Subcutaneous abdominal adipose tissue (tissue), 5 donors: ENCODE results near the gene BIRC3.
A peak's percentile ranks its signal among the peaks of the same experiment; 100 is the strongest.

ENCODE experiments used
- H3K27ac ChIP-seq: one replicate; pipeline ENCODE4 v1.7.0; 2013; ENCODE audit warnings: low read depth, mild to moderate bottlenecking, inconsistent platforms, low read length, moderate library complexity
- H3K27me3 ChIP-seq, 5 donors: one replicate each; pipeline ENCODE4 v1.7.0; 2013; ENCODE audit warnings: low read length in 5 of 5, inconsistent platforms in 1 of 5; ENCODE audit not compliant: control insufficient read depth in 5 of 5, insufficient read depth in 4 of 5
- H3K36me3 ChIP-seq, 5 donors: one replicate each; pipeline ENCODE4 v1.7.0; 2013; ENCODE audit warnings: low read length in 5 of 5; ENCODE audit not compliant: control insufficient read depth in 5 of 5, insufficient read depth in 5 of 5
- H3K4me1 ChIP-seq, 5 donors: one replicate each; pipeline ENCODE4 v1.7.0; 2013; ENCODE audit warnings: low read length in 5 of 5, mild to moderate bottlenecking in 3 of 5, moderate library complexity in 1 of 5; ENCODE audit not compliant: control insufficient read depth in 5 of 5, insufficient read depth in 5 of 5
- H3K4me3 ChIP-seq, 5 donors: one replicate each; pipeline ENCODE4 v1.7.0; 2013; ENCODE audit warnings: low read length in 5 of 5, low read depth in 1 of 5
- H3K9ac ChIP-seq, 5 donors: one replicate each; pipeline ENCODE4 v1.7.0; 2013; ENCODE audit warnings: low read length in 5 of 5, mild to moderate bottlenecking in 4 of 5, moderate library complexity in 3 of 5
- H3K9me3 ChIP-seq, 5 donors: one replicate each; pipeline ENCODE4 v1.7.0; 2013; ENCODE audit warnings: low read length in 5 of 5; ENCODE audit not compliant: control insufficient read depth in 5 of 5
- donor health status: healthy.
- donor health status: healthy.
- donor health status: healthy.
- donor health status: healthy.
- donor health status: healthy.

BIRC3 gene

DNA sequence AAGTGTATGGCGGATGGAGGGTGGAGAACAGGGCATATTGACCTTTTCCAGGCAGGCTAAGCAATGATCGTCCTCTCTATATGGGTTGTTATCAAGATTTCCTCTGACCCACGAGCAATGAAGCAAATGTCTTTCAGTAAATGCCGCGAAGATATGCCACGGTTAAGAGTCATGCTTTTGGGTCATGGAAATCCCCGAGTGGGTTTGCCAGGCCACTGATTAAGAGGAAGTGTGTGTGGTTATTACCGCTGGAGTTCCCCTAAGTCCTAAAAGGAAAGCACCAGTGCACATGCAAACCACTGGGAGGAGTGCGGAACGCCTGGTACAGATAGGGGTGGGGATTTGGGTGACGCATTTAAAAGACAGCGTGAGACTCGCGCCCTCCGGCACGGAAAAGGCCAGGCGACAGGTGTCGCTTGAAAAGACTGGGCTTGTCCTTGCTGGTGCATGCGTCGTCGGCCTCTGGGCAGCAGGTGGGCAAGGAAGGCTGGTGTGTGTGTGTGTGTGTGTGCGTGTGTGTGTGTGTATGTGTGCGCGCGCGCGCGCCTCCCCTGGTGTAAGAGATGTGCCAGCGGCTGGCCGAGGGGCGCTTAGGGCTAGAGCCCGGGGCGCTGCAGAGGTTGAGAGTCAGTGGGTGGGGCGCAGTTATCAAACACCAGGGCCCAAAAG lies at the start of gene BIRC3:
Gene BIRC3 (plus strand): TSS at position 386 of the 669 bp plus-strand sequence. CDS start 7,026 bp downstream, outside the sequence.
- H3K27me3 ChIP-seq, result no peaks in the 10 kb centered on the region
- H3K27ac ChIP-seq, result peak within 1 kb of the TSS; percentile 63
- H3K9ac ChIP-seq, result peak within 1 kb of the TSS in 4 of 5 donors; percentile 33 to 74 (median 66)
- peaks cover 3 to 34% (median 13%) of the 10 kb centered on the region in 5 donors for H3K4me1 ChIP-seq
- H3K4me3 ChIP-seq, result peak within 1 kb of the TSS; percentile 80 to 86 (median 85)
- H3K9me3 ChIP-seq, result no peaks in the 10 kb centered on the region
- no peaks in the 10 kb centered on the region for H3K36me3 ChIP-seq

DNA sequence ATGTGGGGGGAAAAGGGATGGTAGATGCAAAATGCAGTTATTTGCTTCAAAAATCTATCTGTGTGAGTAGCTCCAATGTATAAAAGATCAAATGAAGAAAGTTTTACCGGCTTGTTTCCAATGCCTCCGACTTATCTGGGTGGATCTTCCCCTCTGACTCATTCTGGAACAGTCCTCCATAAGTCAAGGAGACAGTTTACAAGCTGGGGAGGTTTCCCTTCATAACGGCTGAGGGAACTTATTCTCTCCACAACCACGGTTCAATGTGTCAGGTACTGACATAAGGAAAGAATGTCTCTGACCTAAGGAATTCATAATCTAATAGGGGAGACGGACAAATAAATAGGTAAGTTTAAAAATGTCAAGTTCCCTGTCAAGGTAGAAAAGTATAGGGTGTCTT lies 49.7 kb upstream of the BIRC3 start:
- peaks cover 0 to 3% (median 0%) of the 10 kb centered on the region in 5 donors for H3K27me3 ChIP-seq
- H3K9me3 ChIP-seq, result no peaks in the 10 kb centered on the region
- H3K4me3 ChIP-seq, result peak overlapping the region in 4 of 5 donors; percentile 61 to 91 (median 70)
- no peaks in the 10 kb centered on the region for H3K36me3 ChIP-seq
- peaks cover 0 to 15% (median 13%) of the 10 kb centered on the region in 5 donors for H3K4me1 ChIP-seq
- H3K27ac ChIP-seq, result peak overlapping the region; percentile 71
- no peak overlapping the region for H3K9ac ChIP-seq

GRCh38 chr11:102268083-102268984 lies 49.0 kb upstream of the BIRC3 start:
- Histone ChIP-seq H3K9ac (peak overlapping the region in 4 of 5 donors; percentile 28 to 65 (median 46)), H3K27ac (peak overlapping the region; percentile 71), H3K4me1 (peaks cover 0 to 15% (median 13%) of the 10 kb centered on the region in 5 donors), H3K27me3 (peaks cover 0 to 3% (median 0%) of the 10 kb centered on the region in 5 donors), H3K9me3 (no peaks in the 10 kb centered on the region), H3K4me3 (peak overlapping the region; percentile 61 to 91 (median 75)), H3K36me3 (no peaks in the 10 kb centered on the region)

- peak overlapping the region in 3 of 5 donors; percentile 4 to 43 (median 16) for H3K9ac ChIP-seq
- no peaks in the 10 kb centered on the region for H3K36me3 ChIP-seq
- no peak overlapping the region for H3K27ac ChIP-seq
- H3K9me3 ChIP-seq, result no peaks in the 10 kb centered on the region
- peaks cover 0 to 15% (median 13%) of the 10 kb centered on the region in 5 donors for H3K4me1 ChIP-seq
- H3K4me3 ChIP-seq, result peak overlapping the region; percentile 55 to 75 (median 66)
- H3K27me3 ChIP-seq, result peaks cover 0 to 3% (median 0%) of the 10 kb centered on the region in 5 donors
Observed at GRCh38 chr11:102268985-102269470, 48.3 kb upstream of the BIRC3 start.

- Histone ChIP-seq H3K27ac (no peak overlapping the region), H3K4me3 (no peak overlapping the region), H3K36me3 (no peaks in the 10 kb centered on the region), H3K4me1 (peaks cover 0 to 15% (median 13%) of the 10 kb centered on the region in 5 donors), H3K27me3 (peaks cover 0 to 3% (median 0%) of the 10 kb centered on the region in 5 donors), H3K9ac (no peak overlapping the region), H3K9me3 (no peaks in the 10 kb centered on the region)
Observed at GRCh38 chr11:102269927-102270326, 47.4 kb upstream of the BIRC3 start.

GRCh38 chr11:102272047-102272824 lies 45.0 kb upstream of the BIRC3 start:
- peaks cover 0 to 3% (median 0%) of the 10 kb centered on the region in 5 donors for H3K27me3 ChIP-seq

GRCh38 chr11:102274628-102275027 lies 42.7 kb upstream of the BIRC3 start:
- no peak overlapping the region for H3K27ac ChIP-seq
- no peak overlapping the region for H3K4me3 ChIP-seq
- H3K9ac ChIP-seq, result no peak overlapping the region
- peaks cover 0 to 3% (median 0%) of the 10 kb centered on the region in 5 donors for H3K27me3 ChIP-seq
- no peaks in the 10 kb centered on the region for H3K36me3 ChIP-seq
- no peaks in the 10 kb centered on the region for H3K9me3 ChIP-seq
- peaks cover 0 to 17% (median 11%) of the 10 kb centered on the region in 5 donors for H3K4me1 ChIP-seq

More at GRCh38 chr11:102272047-102272824, 45.0 kb upstream of the BIRC3 start:
- H3K9me3 ChIP-seq, result no peaks in the 10 kb centered on the region
- H3K36me3 ChIP-seq, result no peaks in the 10 kb centered on the region
- no peak overlapping the region for H3K9ac ChIP-seq
- no peak overlapping the region for H3K27ac ChIP-seq
- peaks cover 0 to 27% (median 22%) of the 10 kb centered on the region in 5 donors for H3K4me1 ChIP-seq
- H3K4me3 ChIP-seq, result no peak overlapping the region

GRCh38 chr11:102276362-102276761 lies 40.9 kb upstream of the BIRC3 start:
- Histone ChIP-seq H3K36me3 (no peaks in the 10 kb centered on the region), H3K4me1 (peaks cover 0 to 18% (median 16%) of the 10 kb centered on the region in 5 donors), H3K9ac (no peak overlapping the region), H3K27ac (no peak overlapping the region), H3K4me3 (no peak overlapping the region), H3K27me3 (no peaks in the 10 kb centered on the region), H3K9me3 (no peaks in the 10 kb centered on the region)

DNA sequence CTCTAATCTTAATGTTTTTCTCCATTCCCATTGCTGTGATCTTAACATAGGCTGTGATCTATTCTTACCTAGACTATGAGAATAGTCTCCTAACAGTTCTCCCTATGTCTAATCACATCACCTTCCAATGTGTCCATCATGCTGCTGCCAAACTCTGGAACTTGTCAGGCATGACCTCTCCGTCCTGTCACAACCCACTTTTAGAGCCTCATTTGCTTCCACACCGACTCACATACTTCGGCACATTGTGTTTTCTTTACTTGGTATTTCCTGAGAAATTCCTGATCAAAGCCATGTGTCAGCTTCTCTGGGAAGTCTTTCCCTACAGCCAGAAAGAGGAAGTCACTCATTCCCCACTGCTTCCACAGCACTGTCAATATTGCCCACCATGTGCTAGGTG lies 40.5 kb upstream of the BIRC3 start:
- no peaks in the 10 kb centered on the region for H3K27me3 ChIP-seq
- H3K4me1 ChIP-seq, result peaks cover 0 to 18% (median 16%) of the 10 kb centered on the region in 5 donors
- H3K27ac ChIP-seq, result no peak overlapping the region
- H3K4me3 ChIP-seq, result no peak overlapping the region
- H3K36me3 ChIP-seq, result no peaks in the 10 kb centered on the region
- no peaks in the 10 kb centered on the region for H3K9me3 ChIP-seq
- no peak overlapping the region for H3K9ac ChIP-seq
